G401 (cell line): Measurements from ENCODE around the gene ZNF580. TPM values are rescaled to one million over a fixed set of nuclear protein-coding genes. Genes with fewer than 3 reads are reported as not detected.
A peak's percentile ranks its signal among the peaks of the same experiment; 100 is the strongest.

Experiments used
- DNase-seq: peaks from one replicate; pipeline ENCODE4 v3.0.0-alpha.2; 2015; ENCODE audit warnings: low spot score
- in situ Hi-C: cut with HindIII; loops from 2 replicates; pipeline ENCODE4 v1.10.0; 2016; ENCODE audit warnings: low sequenced_read_pairs, mixed read lengths
- total RNA-seq: library from RNA; depleted of rRNA; stranded (reverse); fragments of >200 nt; shearing (Covaris generic); gene quantifications from 2 replicates; pipeline ENCODE4 v1.2.3, GENCODE V29; 2014

ZNF580 gene
- total RNA-seq, 1 experiment from 2014 or later, result 5.1 TPM

GRCh38 chr19:55621673-55622231, 19.1 kb upstream of the ZNF580 start:
- DNase-seq, result no peak
- in situ Hi-C loops, result loop anchor here (5.0 kb wide), 1 partner anchor 109 kb away; no protein-coding TSS in a partner anchor

GRCh38 chr19:55622242-55622969, 18.4 kb upstream of the ZNF580 start:
- in situ Hi-C loops, result loop anchor here (5.0 kb wide), 1 partner anchor 110 kb away; no protein-coding TSS in a partner anchor
- DNase-seq, result peak; percentile 39

GRCh38 chr19:55623130-55623529, 17.7 kb upstream of the ZNF580 start:
- in situ Hi-C loops, result loop anchor here (5.0 kb wide), 1 partner anchor 111 kb away; no protein-coding TSS in a partner anchor

GRCh38 chr19:55623561-55623960, 17.2 kb upstream of the ZNF580 start:
- no peak for DNase-seq
- in situ Hi-C loops, result loop anchor here (5.0 kb wide), 1 partner anchor 111 kb away; no protein-coding TSS in a partner anchor

More at GRCh38 chr19:55623130-55623529, 17.7 kb upstream of the ZNF580 start:
- no peak for DNase-seq

GRCh38 chr19:55624109-55625003, 16.4 kb upstream of the ZNF580 start, which contains the start of gene ZNF784:
TSS of gene ZNF784 (minus strand) at chr19:55624566. CDS start at chr19:55624561, 5 bp downstream.
- peak; percentile 94 for DNase-seq
- in situ Hi-C loops, result loop anchor here (5.0 kb wide), 1 partner anchor 112 kb away; no protein-coding TSS in a partner anchor

GRCh38 chr19:55625004-55625326, 15.8 kb upstream of the ZNF580 start:
- in situ Hi-C loops, result no loop called here
- DNase-seq, result no peak

GRCh38 chr19:55626350-55626749, 14.5 kb upstream of the ZNF580 start:
- no peak for DNase-seq
- in situ Hi-C loops, result no loop called here

- peak; percentile 95 for DNase-seq
- in situ Hi-C loops, result no loop called here
These were observed 8.4 kb upstream of the ZNF580 start for GRCh38 chr19:55632463-55632834.

- in situ Hi-C loops, result no loop called here
These were observed 6.9 kb upstream of the ZNF580 start for GRCh38 chr19:55633861-55634260.

GRCh38 chr19:55635334-55635717, 5.5 kb upstream of the ZNF580 start:
- in situ Hi-C loops, result no loop called here
- DNase-seq, result no peak

More at GRCh38 chr19:55633861-55634260, 6.9 kb upstream of the ZNF580 start:
- DNase-seq, result no peak

- DNase-seq, result no peak
- in situ Hi-C loops, result no loop called here
These were observed 4.9 kb upstream of the ZNF580 start for GRCh38 chr19:55635856-55636440.

- DNase-seq, result no peak
- in situ Hi-C loops, result no loop called here
These were observed 4.1 kb upstream of the ZNF580 start for GRCh38 chr19:55636723-55637122.

GRCh38 chr19:55637534-55637933, 3.3 kb upstream of the ZNF580 start:
- DNase-seq, result no peak
- in situ Hi-C loops, result no loop called here

GRCh38 chr19:55638864-55639359, 1.9 kb upstream of the ZNF580 start:
- peak; percentile 30 for DNase-seq
- in situ Hi-C loops, result no loop called here

- in situ Hi-C loops, result no loop called here
- peak; percentile 54 for DNase-seq
These were observed 692 bp upstream of the ZNF580 start for GRCh38 chr19:55640043-55640576.

- peak; percentile 38 for DNase-seq
- in situ Hi-C loops, result no loop called here
These were observed 787 bp downstream of the ZNF580 start for GRCh38 chr19:55641426-55642152.

GRCh38 chr19:55642153-55643002, 1.6 kb downstream of the ZNF580 start:
- in situ Hi-C loops, result no loop called here
- DNase-seq, result peak; percentile 26
